HG02973 (cell line): ENCODE results near the gene KLRG1.

Experiments
- ATAC-seq: cut with Tn5 transposase; IDR thresholded peaks from one replicate; pipeline ENCODE4 v1.9.1; 2021; ENCODE audit warnings: moderate library complexity; ENCODE audit not compliant: unreplicated experiment

The KLRG1 gene

DNA sequence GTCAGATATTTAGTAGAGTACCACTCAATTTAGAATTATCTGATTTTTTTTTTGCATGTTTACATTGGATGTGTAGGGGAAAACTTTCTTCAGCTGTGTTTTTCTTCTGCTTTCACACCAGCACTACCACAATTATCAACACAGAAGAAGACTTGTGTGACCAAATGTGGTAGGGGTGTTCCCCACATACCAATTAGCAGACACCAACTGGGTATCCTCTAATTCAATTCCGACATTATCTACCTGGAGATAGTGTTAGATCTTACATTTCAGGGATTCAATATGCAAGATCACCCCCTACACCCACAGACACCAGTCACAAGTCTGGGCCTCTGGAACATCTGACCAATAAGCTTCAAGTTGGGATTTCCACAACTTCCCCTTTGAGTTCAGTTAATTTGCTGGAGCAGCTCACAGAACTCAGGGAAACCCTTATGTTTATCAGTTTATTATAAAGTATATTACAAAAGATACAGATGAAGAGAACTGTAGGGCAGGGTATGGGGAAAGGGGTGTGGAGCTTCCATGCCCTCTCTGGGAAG, 4.1 kb upstream of the KLRG1 start:
- no peak for ATAC-seq

DNA sequence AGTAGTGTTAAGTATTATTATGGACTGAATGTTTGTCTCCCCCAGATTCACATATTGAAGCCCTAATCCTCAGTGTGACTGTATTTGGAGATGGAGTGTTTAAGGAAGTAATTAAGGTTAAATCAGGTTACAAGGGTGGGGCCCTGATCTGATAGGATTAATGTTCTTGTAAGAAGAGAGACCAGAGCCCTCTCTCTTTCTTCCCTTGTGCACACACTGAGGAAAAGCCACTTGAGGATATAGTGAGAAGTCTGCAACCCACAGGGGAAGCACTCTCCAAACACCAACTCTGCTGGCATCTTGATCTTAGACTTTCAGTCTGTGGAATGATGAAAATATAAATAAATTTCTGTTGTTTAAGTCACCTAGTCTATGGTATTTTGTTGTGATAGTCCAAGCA, 2.2 kb upstream of the KLRG1 start:
- no peak for ATAC-seq

DNA sequence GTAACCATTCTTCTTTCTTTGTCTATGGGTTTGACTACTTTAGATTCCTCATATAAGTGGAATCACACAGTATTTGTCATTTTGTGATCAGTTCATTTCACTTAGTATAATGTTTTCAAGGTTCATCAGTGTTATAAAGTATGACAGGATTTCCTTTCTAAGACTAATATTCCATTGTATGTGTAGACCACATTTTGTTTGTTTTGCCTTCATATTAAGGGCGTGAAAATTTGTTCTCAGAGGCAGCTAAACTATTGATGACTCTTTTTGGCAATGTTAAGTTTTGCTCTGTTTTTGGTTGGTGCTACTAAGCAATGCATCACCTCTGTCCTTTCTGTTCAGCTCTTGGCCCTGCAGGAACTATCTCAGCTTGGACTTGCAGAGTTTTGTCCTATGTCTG, 1.7 kb upstream of the KLRG1 start:
- ATAC-seq: no peak

DNA sequence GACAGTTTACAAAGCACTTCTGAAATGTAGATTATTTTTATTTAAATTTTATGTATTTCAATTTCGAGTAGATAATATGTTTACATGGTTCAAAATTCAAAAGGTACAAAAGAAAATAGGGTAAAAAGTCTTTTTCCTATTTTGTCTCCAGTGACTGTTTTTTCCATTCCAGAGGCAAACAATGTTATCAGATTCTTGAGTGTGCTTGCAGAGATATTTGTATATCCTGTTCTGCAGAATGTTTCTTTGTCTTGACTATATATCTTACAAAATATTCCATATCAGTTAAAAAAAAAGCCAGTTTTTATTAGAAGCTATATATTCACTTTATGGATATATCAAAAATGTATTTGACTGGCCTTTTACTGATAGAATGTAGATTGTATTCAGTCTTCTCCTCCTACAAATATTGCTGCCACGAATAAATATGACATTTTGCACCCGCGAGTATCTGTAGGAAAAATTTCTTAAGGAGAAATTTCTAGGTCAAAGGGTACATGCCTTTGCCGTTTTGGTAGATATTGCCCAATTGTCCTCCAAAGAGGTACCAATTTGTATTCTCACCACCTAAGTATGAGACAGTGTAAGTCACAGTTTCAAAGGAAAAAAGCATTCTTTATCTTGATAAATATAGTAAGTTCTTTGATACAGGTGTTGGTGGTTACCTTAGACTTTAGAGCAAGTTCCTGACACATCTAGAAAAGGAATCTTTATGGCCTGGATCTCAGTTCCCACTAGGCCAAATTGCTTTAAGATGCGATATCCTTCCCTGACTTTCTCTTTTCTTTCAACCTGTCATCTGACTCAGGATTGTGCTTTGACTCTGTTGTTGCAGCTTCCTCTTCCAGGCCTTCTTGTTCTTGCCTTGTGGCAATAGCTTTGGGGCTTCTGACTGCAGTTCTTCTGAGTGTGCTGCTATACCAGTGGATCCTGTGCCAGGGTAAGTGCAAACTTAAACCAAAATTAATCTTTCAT, 2.3 kb downstream of the KLRG1 start:
- no peak for ATAC-seq

GRCh38 chr12:8993827-8994226, 4.5 kb downstream of the KLRG1 start:
- ATAC-seq: no peak

GRCh38 chr12:8995021-8995775, 5.9 kb downstream of the KLRG1 start:
- ATAC-seq: no peak

- ATAC-seq: peak; percentile 97
Observed at GRCh38 chr12:8996682-8997405, 7.5 kb downstream of the KLRG1 start.

DNA sequence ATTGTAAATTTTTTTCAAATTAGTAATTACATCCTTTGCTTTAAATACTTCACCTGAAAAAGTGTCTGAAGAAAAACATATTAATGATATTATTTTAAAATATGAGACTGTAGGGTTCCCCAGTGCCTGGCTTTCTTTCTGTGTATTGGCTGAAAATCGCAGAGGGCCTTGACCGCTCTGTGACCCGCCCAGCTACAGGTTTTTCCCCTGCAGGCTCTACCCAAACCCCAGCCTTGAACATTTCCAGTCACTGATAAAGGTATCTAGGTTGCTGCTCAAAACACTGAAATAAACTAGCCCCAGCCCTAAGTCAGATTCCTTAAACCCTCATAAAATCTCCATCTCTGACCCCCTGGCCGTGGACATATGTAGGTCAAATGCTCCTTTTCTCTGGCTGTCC, 11.9 kb downstream of the KLRG1 start:
- no peak for ATAC-seq

GRCh38 chr12:9002335-9002734, 13.0 kb downstream of the KLRG1 start:
- no peak for ATAC-seq

DNA sequence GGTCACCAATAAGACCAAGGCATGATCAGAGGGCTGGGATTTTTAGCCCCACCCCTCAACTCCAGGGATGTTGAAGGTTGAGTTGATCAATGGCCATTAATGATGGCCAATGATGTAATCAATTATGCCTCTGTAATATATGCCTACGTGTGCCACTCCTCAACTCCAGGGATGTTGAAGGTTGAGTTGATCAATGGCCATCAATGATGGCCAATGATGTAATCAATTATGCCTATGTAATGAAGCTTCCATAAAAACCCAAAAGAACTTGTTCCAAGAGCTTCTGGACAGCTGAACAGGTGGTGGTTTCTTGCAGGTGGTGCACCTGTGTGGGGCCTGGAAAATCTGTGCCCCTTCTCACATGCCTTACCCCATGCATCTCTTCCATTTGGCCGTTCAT, 33.2 kb downstream of the KLRG1 start:
- ATAC-seq: no peak

DNA sequence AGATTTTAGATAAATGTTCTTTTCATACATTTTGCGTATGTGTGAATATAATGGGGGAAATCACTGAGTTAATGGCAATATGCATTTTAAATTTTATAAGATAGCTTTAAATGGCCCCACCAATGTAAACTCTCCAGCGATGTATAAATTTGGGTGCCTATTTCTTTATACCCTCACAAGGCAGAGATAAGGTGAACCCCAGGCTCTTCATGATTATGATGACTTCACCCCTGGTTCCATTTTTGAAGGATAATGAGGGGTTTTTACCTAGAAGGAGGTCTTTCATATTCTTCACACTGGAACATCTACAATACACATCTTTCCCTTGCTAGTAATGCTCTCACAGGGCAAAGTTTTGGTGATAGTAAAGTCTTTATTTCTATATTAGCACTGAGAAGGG, 35.2 kb downstream of the KLRG1 start:
- no peak for ATAC-seq

GRCh38 chr12:9027161-9028059, 38.1 kb downstream of the KLRG1 start:
- no peak for ATAC-seq

GRCh38 chr12:9030776-9031175, 41.4 kb downstream of the KLRG1 start:
- no peak for ATAC-seq

- ATAC-seq: no peak
Observed at GRCh38 chr12:9032202-9032964, 43.0 kb downstream of the KLRG1 start.

DNA sequence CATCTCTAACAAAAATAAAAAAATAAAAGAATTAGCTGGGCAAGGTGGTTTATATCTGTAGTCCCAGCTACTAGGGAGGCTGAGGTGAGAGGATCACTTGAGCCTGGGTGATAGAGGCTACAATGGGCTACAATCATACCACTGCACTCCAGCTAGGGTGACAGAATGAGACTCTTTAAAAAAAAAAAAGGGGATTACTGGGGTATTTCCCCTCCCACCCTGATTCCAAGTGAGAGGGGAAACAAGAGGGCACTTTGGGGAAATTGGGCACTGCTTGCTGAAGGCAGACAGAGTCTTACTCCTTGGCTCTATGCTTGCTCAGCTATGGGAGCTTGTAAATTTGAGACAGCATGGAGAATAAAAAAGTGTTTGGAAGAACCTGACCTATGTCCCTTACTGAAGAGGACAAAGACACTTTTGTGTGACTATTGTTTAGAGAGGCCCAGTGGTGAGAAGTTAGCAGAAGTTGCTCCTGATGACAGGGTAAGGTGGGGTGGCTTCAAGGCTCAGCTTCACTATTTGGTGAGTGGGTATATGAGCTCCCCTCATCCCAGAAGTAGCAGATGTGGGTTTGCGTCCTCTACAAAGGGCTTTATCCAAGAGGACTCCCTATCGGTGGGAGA, 44.0 kb downstream of the KLRG1 start:
- ATAC-seq: no peak

DNA sequence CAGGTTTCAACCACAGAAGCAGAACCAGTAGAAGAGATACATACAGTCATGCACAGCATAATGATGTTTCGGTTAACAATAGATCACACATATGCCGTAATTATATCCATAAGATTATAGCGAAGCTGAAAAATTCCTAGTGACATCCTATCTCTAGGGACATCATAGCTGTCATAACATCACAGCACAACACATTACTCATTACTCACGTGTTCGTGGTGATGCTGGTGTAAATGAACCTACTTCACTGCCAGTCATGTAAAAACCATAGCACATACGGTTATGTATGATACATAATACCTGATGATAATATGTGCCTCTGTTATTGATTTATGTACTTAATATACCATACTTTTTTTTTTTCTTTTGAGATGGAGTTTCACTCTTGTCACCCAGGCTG, 44.7 kb downstream of the KLRG1 start:
- ATAC-seq: no peak

DNA sequence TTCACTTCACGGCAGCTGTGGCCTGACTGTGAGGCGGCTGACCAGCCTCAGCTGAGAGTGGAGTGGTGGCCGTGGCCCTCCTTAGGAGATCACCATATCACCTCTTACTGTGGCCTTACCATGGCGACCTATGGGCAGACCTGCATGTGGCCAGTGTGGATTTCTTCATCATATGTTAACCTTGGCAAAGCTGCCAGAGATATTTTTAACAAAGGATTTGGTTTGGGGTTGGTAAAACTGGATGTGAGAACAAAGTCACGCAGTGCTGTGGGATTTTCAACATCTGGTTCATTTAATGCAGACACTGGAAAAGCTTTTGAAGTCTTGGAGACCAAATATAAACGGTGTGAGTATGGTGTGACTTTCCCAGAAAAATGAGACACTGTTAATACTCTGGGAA, 46.9 kb downstream of the KLRG1 start:
- no peak for ATAC-seq

DNA sequence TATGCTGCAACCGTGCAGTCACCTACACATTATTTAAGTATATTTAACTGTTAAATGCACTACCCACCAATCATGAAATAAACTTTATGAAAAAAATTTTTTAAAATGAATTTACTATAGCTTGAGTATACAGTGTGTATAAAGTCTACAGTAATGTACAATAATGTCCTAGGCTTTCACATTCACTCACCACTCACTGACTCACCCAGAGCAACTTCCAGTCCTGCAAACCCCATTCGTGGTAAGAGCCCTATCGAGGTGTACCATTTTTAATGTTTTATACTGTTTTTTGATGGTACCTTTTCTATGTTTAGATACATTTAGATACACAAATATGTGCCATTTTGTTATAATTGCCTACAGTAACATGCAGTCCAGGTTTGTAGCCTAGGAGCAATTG, 48.1 kb downstream of the KLRG1 start:
- no peak for ATAC-seq

- no peak for ATAC-seq
Observed at GRCh38 chr12:9039397-9039977, 50.1 kb downstream of the KLRG1 start.
